ENCODE data around the gene WDR59.

GRCh38 chr16:75028544-75029135, 43.7 kb upstream of the WDR59 start:
- TF ChIP-seq, protein P1, sequence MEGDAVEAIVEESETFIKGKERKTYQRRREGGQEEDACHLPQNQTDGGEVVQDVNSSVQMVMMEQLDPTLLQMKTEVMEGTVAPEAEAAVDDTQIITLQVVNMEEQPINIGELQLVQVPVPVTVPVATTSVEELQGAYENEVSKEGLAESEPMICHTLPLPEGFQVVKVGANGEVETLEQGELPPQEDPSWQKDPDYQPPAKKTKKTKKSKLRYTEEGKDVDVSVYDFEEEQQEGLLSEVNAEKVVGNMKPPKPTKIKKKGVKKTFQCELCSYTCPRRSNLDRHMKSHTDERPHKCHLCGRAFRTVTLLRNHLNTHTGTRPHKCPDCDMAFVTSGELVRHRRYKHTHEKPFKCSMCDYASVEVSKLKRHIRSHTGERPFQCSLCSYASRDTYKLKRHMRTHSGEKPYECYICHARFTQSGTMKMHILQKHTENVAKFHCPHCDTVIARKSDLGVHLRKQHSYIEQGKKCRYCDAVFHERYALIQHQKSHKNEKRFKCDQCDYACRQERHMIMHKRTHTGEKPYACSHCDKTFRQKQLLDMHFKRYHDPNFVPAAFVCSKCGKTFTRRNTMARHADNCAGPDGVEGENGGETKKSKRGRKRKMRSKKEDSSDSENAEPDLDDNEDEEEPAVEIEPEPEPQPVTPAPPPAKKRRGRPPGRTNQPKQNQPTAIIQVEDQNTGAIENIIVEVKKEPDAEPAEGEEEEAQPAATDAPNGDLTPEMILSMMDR (IDR thresholded peaks at IDR 0.05): no peak
- TF ChIP-seq POLR2A (IDR thresholded peaks at IDR 0.05): no peak

Data from right lobe of liver (tissue), 4 donors.